Mesenteric fat pad (tissue), 1 donor: Measurements from ENCODE around the gene ARHGAP45. TPM values are rescaled to one million over a fixed set of nuclear protein-coding genes. Genes with fewer than 3 reads are reported as not detected.

ENCODE experiments used
- DNase-seq: peaks from one replicate; pipeline ENCODE4 v3.0.0-alpha.2; 2020; ENCODE audit warnings: low spot score
- total RNA-seq: library from RNA; stranded (reverse); fragmentation: NEBNext Ultra II Directional; extraction: Animal tissue kit (Norgen Biotek cat#: 25700); gene quantifications from one replicate; pipeline ENCODE4 v1.2.1, GENCODE V29; 2021
- donor health status: DM: yes; HTN: yes; CAD: no.

The ARHGAP45 gene
- total RNA-seq, 1 donor from 2014 or later = 25.5 TPM

- no peak for DNase-seq
Observed at GRCh38 chr19:1053176-1054101, 13.5 kb upstream of the ARHGAP45 start.

GRCh38 chr19:1054102-1055027 is 12.6 kb upstream of the ARHGAP45 start:
- no peak for DNase-seq

- no peak for DNase-seq
Observed at GRCh38 chr19:1055028-1055425, 11.9 kb upstream of the ARHGAP45 start.

- DNase-seq = no peak
Observed at GRCh38 chr19:1055886-1056620, 10.9 kb upstream of the ARHGAP45 start.

- no peak for DNase-seq
Observed at GRCh38 chr19:1057176-1057855, 9.7 kb upstream of the ARHGAP45 start.

GRCh38 chr19:1058112-1058511 is 8.9 kb upstream of the ARHGAP45 start:
- DNase-seq = no peak

GRCh38 chr19:1060689-1061088 is 6.3 kb upstream of the ARHGAP45 start:
- DNase-seq = no peak

- DNase-seq = no peak
Observed at GRCh38 chr19:1061987-1062386, 5.0 kb upstream of the ARHGAP45 start.

- DNase-seq = no peak
Observed at GRCh38 chr19:1062387-1063029, 4.5 kb upstream of the ARHGAP45 start.

- DNase-seq = no peak
Observed at GRCh38 chr19:1063030-1063908, 3.7 kb upstream of the ARHGAP45 start.

GRCh38 chr19:1063909-1064660 is 2.9 kb upstream of the ARHGAP45 start:
- no peak for DNase-seq

GRCh38 chr19:1064661-1065605 is 2.0 kb upstream of the ARHGAP45 start:
- DNase-seq = no peak

GRCh38 chr19:1065606-1066109 is 1.3 kb upstream of the ARHGAP45 start:
- no peak for DNase-seq

GRCh38 chr19:1066251-1066747 is 668 bp upstream of the ARHGAP45 start:
- DNase-seq = no peak

- DNase-seq = no peak
Observed at GRCh38 chr19:1067341-1067957, 482 bp downstream of the ARHGAP45 start.
